Measurements from ENCODE around the gene SMPX.
A peak's percentile ranks its signal among the peaks of the same experiment; 100 is the strongest.

The SMPX gene

DNA sequence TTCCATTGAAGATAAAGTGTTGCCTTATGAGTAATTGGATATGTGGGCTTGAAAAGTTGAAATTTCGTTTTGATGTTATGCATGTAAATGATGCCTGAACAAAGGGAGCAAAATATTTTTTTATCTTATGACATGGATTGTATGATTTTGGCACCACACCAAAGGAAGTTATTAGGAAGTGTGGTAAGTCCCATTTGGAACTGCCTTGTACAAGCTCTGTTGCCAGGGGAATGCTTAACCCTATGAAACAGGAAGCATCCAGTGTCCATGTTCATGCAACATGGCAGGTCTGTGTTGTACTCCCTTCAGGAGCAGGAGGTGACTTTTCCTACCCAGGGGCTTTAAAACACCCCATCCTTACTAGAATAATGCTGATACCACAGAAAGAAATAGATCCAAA lies 13.2 kb downstream of the SMPX start:
- no peak for DNase-seq (ENCODE audit: low read depth, low spot score)

DNA sequence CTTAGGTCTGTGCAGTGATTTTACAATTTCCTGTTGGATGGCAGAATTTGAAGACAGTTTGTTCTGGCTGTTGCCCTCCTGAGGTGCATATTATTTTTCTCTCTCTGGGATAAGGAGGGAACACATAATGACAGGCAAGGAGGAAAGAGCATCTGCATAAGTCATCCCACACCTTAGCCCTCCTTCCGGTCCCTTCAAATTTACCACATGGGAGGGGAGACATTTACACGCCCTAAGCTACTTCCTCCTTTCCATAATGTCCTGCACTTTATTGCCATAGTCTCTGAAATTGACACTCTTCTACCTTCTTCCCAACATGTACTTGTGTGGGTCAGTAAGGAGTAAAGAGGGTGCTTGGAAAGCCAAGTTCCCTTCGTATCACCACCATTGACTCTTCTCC lies 13.9 kb downstream of the SMPX start:
- DNase-seq (ENCODE audit: low read depth, low spot score): no peak

DNA sequence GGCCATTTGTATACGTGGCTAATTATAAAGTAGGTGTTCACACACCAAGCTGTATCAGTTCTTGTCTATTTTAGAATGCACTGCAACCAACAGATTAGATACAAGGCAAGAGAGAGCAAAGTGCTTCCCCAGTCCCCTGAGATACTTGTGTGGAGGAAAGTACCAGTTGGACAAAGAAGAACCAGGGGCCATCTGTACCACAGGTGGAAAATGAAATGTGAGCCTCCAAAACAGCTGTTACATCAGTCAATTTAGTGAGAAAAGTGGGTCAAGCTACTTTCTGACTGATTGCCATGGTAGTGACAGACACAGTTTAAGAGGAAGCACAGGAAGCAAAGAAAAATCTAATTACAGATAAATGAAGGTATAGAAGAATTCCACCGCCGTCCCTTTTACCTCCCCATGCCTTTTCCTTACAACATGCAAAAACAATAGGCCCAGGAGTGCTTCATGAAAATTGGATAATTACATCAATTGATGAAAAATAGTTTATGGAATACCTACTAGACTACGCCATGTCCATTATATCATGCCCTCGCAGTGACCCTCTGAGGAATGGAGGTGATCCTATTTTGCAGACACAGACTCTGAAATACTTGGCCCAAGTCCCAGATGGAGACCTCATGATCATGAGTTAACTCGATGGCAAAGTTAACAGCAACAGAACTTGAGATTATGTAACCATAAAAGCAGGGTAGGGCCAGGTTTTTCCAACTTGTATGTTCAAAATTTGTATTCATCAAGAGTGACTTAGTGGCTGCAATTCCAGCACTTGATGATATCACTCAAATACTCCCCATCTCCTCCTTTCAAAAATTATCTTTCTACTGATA lies 15.8 kb downstream of the SMPX start:
- no peak for DNase-seq (ENCODE audit: low read depth, low spot score)

DNA sequence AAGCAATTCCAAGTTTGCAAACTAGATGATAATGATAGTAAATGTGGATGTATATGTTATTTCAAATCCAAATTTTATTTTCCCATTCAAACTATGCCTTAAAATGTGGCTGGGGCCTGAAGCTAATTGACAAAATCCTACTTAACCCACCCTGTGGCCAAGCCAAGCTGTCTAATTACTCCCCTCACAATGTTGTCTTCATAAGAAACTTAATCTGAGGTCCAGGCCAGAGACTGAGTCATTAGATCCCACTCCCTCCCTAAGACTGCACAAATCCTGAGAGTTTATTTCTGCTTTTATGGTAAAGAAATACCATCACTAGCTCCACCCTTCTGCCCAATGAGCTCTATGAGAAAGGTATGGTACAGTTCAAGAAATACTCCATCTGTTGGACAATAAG lies 16.6 kb downstream of the SMPX start:
- DNase-seq (ENCODE audit: low read depth, low spot score): no peak

DNA sequence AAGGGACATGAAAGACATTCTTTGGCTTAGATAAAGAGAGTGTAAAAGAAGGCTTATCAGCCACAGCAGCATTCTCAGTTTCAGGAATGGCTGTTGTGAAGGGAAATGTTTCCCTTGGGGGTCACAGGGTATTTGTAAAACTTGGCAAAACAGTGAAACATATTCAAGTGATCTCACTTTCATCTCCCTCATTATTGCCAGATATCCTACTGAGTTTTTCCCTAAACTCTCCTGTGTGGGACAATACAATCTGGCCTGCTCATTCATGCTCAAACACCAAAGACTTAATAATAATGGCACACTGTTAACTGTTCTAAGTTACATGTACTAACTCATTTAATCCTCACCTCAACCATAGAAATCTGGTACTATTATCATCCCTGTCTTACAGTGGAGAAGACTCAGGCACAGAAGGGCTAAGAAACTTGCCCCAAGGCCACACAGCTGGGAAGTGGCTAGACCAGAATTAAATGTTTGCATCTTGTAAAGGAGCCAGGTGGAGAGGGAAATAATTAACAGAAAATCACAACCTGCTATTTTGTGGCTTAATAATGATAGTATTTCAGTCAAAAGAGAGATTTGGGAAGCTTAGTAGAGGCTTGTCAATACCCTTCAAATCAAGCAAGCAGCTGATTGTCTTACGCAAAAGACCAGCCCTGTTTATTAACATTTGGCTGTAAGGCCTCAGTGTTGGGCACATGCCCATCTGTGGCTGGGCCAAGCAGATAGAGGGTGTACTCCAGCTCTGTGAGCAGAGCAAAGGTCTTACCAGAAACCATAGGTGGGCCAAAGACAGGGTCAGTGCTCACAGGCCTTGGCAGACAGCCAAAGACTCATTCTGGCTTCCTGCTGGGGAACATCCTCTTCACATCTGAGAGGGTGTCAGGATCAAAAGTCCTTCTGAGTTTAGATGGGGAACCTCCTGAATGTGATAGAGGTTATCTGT lies 17.3 kb downstream of the SMPX start:
- DNase-seq (ENCODE audit: low read depth, low spot score): no peak

DNA sequence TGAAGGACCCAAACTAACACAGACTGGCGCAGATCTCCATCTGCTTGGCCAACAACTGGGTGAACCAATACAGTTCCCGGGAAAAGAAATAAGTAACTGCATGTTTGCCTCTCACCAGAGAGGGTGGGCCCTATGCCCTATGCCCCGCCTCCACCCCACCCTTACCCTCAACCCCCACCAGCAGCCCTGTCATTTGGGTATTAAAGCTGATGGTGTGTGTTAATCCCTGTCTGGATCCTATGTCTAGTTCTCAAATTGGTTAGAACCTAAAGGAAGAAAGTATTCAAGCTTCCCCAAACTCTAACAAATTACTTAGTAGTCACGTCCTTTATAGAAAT lies 19.0 kb downstream of the SMPX start:
- no peak for DNase-seq (ENCODE audit: low read depth, low spot score)

DNA sequence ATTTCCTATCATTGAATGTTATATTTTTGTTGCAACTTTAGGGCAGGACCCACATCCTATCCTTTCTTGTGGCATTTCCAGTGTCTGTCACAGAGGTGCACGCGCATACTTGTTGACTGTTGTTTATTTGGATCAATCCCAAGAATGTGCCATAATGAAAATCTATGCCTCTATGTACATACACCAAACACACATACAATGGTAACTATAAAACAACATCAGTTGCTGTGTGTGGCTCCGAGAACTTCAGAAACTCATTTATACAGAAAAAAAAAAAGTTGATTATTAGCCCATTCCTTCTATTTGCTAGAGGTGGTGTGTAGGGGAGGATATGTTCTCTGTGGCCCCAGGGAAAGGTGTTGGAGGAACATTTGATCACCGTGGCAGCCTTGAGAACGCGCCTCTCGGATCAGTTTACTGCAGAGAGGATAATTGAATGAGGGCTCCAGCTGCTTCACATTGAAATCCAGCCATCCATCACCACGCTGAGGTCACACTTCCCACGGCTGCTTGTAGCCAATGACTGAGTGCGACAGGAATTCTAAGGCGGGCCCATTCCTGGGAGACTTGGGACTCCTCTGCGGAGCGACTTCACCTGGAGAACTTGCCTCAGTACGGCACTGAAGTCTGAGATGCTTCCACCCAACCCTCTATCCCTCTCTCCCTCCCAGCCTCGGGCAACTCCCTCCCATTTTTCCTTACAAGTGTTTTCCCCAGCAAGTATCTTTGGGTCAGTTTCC lies 19.5 kb downstream of the SMPX start:
- peak; percentile 57 for DNase-seq (ENCODE audit: low read depth, low spot score)

DNA sequence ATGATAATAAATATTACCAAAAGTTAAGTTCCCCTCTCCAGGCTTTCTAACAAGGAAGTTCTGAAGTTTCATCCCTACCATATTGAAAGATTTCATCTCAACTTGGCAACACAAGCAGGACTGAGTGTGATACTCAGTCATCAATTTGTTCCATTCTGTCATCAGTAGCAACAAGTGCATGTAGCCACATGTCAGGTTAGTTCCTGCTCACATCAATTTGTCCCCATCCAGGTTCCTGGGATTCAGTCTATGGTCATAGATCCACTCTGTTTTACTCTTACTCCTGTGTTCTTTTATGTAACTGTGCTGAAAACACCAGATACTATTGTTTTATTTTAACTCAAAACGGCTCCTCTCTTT lies 22.2 kb downstream of the SMPX start:
- DNase-seq (ENCODE audit: low read depth, low spot score): no peak

DNA sequence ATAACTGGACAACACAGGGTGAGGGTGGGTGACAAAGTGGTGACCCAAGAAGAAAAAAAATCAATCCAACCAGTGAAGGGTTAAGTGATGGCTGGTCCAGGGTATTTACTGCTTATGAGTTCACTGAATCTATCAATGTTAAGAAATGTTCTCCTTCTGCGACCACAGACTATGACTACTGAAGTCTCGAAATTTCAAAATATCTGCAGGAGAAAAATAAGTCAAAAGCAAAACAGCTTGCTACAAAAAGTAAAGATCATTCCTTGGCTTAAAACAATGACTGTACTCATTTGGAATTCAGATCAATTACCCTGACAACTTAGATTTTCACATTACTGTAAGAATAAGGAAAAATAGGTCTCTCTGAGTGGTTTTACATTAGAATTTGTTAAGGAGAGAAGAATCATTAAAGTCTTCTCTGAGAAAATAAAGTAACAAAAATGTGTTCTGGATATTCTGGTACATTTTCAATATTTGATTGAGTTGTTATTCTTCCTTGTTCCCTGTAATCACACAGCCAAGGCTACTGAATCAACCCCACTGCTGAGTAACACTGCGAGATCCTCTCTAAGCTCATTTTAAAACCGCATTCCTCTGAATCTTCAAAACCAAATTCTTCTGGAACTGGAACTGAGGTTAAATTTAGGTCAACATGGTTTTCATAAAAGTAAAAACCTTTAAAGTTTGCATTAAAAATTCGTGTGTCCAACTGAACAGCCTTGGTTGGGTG lies 22.7 kb downstream of the SMPX start:
- no peak for DNase-seq (ENCODE audit: low read depth, low spot score)

DNA sequence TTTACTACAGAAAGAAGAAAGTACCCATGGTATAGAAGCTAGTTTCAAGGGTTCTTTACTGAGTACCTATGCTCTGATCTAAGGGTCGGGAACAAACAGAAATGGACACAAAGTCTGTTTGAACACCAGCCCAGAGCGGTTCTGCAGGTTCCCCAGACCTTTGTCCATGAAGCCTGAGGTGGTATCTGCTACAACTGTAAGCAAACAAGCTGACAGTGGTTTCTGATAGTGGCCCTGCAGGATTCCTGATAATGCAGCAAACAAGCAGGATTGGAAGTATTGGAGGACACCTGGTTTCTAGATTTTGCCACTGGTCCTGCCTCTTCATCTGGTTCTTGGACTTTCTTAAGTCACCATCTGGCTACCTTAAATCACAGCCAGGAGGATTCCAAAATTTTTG lies 23.7 kb downstream of the SMPX start:
- DNase-seq (ENCODE audit: low read depth, low spot score): no peak

DNA sequence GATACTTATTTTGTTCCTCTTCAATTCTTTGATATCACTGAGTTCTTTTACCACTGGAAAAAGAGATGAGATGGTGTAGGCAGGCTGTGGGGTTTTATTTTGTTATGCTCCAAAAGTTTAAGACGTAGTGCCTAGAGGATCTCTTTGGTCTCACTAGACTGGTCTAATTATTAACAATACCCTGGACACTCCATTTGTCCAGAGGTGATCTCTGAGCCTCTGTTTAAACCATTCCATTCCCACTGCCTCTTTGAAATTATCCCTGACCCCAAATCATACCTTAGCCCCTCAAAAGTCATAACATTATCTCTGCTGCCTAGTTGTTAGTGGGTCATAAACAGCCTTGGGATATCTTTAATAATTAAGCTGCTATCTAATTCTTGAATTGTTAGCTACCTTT lies 24.2 kb downstream of the SMPX start:
- no peak for DNase-seq (ENCODE audit: low read depth, low spot score)

DNA sequence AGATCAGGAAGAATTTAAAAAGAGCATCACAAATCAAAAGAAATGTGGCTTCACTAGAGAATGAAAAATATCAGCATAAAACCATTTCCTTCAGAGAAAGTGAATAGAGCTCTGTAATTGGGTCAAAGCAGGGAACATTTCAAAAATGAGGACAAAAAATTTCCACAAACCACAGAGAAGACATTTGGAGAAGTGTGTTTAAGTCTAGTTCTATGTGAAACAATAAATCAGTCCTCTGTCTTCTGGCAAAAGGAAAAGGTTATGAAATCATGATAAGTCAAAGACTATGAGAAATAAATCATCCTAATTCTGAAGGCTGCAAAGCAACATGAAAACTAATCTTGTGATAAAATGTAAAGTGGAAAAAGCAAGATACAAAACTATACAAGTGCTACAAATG lies 27.9 kb downstream of the SMPX start:
- no peak for DNase-seq (ENCODE audit: low read depth, low spot score)

DNA sequence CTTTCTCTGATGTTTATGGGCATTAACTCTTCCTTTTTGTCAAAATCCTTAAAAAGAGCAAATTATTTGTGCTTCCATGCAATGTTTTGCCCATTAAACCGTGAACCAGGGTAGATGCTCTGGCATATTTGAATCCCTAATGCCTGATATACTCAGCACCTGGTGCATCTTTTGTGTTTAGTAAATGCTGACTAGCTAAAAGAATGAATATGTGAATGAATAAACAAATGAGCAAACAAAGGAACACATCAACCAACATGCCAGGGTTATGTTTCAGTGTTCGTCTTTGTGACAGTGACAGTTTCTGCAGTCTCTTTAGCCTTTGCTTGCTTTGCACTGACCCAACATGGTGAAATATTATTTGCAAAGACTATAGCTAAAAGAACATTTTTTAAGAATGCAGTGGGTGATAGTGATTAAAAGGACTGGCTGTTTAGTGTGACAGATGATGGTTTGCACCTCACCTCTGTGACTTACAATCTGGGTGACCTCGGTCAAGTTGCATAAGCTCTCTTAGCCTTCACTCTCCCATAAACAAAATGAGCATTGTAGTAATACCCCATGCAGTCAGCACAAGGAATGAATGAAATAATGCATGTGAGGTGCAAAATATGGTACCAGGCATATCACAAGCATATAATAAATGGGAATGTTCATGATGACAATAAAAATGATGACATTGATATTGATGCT lies 29.5 kb downstream of the SMPX start:
- no peak for DNase-seq (ENCODE audit: low read depth, low spot score)

DNA sequence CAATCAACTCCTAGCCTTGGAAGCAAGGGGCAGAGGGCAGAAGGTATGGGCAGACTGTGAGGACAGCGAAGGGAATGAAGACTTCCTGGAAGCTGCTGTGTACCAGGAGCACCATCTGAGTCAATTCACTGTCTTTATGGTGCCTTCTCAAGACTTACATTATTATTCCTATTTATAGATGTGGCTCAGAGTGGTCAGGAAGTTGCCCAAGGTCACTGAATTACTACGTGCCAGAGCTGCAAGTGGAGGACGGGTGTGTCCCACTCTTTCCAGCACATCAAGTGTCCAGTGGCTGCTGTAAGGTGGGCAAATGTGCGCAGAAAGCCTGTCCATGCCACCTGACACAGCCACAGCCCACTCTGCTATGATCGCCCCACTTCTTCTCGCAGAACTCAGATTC lies 32.0 kb downstream of the SMPX start:
- DNase-seq (ENCODE audit: low read depth, low spot score): no peak

DNA sequence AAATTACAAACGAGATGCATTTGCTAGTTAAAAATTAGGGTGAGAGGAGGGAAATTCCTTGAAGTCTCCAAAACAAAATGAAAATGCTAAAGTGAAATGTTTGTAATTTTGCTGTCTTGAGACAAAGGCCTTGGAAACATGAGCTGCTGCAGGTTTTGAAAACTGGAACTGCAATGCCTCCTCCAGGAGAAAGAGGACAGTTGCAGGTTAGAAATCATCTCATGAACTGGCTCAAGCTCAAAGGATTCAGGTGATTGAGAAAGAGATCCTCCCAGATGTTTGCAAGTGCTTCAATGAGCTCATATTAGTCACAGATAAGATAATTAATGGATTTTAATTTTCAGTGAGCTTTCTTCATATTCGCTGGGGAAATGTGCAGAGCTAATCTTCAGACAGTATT lies 32.4 kb downstream of the SMPX start:
- DNase-seq (ENCODE audit: low read depth, low spot score): no peak

DNA sequence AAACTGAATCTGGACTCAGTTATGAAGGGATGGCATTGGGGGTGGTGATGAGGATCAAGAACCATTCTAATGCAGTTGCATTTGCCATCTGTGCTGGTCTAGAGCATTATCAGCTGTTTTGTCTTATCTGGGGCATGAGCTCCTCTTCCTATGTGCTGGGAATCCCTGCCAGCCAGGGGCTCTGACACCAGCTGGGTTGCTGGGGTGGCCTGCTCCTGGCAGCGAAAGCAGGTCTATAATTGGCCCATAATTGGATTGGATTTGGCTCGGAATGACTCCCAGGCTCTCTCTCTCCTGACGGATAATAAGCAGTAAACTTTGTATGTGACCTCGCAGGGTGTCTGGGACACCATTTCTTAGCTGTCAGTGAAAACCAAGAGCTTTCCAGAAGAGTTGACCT lies 34.1 kb downstream of the SMPX start:
- DNase-seq (ENCODE audit: low read depth, low spot score): no peak

DNA sequence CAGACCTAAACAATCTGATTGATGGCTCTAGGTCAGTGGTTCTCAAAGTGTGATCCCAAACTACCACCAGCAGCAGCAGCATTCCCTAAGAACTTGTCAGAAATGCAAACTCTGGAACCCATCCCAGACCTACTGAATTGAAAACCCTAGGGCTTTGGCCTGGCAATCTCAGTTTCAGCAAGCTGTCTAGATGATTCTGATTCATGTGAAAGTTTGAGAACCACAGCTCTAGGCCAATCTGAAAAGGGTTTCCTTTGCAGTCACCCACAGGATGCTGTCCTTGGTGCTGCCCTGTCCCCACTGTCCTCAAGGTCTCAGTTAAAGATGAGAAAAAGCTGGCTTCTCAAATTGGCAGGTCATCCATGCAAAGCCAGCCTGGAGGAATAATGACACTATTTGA lies 34.8 kb downstream of the SMPX start:
- DNase-seq (ENCODE audit: low read depth, low spot score): no peak

DNA sequence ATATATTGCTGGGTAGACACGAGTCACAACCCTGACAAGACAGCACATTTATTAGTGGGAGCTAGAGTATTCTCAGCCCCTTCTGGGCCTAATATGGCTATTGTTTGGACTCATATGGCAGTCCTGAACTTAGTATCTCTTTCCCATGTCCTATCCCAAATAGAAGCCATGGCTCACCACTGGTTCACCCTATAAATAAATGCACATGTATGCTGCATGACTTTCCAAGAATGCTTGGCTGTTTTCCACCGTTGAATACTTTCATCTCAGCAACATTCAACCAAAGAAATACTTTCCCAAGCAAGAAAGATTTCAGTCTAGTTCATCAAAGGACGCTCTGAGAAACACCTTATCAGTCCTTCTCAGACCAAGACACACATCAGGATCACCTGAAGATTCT lies 36.7 kb downstream of the SMPX start:
- no peak for DNase-seq (ENCODE audit: low read depth, low spot score)

DNA sequence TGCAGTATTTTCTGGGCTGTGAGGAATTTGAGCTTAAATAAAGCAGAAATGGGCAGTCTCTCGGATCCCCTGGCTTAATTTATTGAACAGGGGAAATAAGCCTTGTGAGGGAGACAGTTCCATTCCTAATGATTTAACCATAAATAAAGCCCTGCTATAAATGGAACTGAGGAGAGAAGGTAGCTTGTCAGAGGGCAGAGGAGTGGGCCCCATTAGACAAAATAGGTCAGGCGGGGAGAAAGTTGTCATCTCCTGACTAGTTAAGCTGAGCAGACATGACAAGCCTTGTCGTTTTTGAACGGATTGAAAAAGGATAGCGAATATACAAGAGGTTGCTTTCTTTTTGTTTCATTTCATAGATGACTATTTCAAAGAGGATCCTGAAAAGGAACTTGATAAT lies 39.3 kb downstream of the SMPX start:
- DNase-seq (ENCODE audit: low read depth, low spot score): no peak

DNA sequence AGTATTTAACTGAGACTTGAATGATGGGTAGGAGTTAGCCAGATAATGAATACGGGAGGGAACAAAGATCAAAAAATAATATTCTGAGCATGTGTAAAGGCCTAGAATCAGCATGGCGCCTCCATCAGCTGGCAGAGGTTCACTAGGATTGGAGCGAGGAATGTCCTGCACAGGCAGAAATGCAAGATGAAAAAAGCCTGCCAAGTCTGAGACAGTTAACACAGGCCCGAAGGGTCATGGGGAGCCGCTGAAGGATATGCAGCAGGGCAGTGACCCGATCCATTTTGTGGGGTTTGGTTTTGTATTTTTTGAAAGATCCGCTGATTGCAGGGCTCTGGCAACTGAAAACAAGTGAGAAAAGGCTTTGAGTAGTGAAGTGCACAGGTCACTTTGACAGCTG lies 40.1 kb downstream of the SMPX start:
- no peak for DNase-seq (ENCODE audit: low read depth, low spot score)

DNA sequence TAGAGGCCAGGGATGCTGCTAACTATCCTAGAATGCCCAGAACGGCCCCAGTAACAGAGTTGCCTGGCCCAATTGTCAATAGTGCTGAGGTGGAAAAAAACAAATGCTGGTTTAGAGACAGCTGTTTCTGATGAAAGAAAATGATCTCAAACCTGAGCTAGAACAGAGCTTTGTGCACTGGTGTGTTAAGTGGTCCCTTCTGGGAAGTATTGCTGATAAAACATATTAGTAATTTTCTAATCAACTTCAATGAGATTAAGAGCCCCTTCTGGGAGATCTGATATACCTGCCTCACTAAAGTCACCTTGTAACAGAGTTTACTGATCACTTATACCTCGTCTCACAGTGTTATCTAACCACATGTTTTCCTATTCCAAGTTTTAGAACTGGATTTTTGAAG lies 42.1 kb downstream of the SMPX start:
- DNase-seq (ENCODE audit: low read depth, low spot score): no peak

Measured in iPS DF 19.7 (cell line).